Heart left ventricle (tissue), 13 donors: Measurements from ENCODE around the gene DLK2.

ENCODE experiments used
- POLR2A ChIP-seq, 2 donors: fragments of 450-650 bp; IDR thresholded peaks; one replicate each; pipeline ENCODE4 v1.6.1; 2017; ENCODE audit warnings: antibody characterized with exemption in 2 of 2, mild to moderate bottlenecking in 2 of 2, moderate library complexity in 2 of 2
- TF ChIP-seq, protein P1 (sequence below), 12 donors: fragments of 200-600 bp; sonication (generic) in 4 of 12; IDR thresholded peaks; one replicate each; pipeline versions ENCODE4 v1.5.0 to v1.8.0; 2018 to 2022; ENCODE audit warnings: antibody characterized with exemption in 12 of 12, mild to moderate bottlenecking in 5 of 12
- donor health status: ischemic (EF 13 %, LVEDD 7.1; RV severe dilation, severe dysfunction).
- donor health status: DM: no; HTN: yes; CAD: no.
- donor health status: DM: no; HTN: no; CAD: no.
- donor health status: ischemic (EF 25% LVEDD 6.9; RV normal size, moderate dysfunction).
- donor health status: ischemic (EF 25% LVEDD 5.7; RV mildly dilated, moderate dysfunction).
- donor health status: ischemic (EF 35%, LVEDD 5.7; RV mildly dilated, moderate dysfunction).
- donor health status: nonischemic (EF 11% LVEDD 7.7; RV severe dilation, severe dysfunction).
- donor health status: DM: yes; HTN: yes; CAD: no.
- donor health status: PGD.
- donor health status: ischemic (EF 29% LVEDD 5.4; RV normal size, mild dysfunction).
- donor health status: nonischemic (EF 23%, LVEDD 6.1; RV moderate dilation, normal function).

GRCh38 chr6:43444036-43444435 is 11.3 kb downstream of the DLK2 start:
- TF ChIP-seq, protein P1, sequence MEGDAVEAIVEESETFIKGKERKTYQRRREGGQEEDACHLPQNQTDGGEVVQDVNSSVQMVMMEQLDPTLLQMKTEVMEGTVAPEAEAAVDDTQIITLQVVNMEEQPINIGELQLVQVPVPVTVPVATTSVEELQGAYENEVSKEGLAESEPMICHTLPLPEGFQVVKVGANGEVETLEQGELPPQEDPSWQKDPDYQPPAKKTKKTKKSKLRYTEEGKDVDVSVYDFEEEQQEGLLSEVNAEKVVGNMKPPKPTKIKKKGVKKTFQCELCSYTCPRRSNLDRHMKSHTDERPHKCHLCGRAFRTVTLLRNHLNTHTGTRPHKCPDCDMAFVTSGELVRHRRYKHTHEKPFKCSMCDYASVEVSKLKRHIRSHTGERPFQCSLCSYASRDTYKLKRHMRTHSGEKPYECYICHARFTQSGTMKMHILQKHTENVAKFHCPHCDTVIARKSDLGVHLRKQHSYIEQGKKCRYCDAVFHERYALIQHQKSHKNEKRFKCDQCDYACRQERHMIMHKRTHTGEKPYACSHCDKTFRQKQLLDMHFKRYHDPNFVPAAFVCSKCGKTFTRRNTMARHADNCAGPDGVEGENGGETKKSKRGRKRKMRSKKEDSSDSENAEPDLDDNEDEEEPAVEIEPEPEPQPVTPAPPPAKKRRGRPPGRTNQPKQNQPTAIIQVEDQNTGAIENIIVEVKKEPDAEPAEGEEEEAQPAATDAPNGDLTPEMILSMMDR (IDR thresholded peaks at IDR 0.05) = no peak
- no peak for TF ChIP-seq POLR2A (IDR thresholded peaks at IDR 0.05)
